Measurements from ENCODE around the gene WDR5. TPM values are rescaled to one million over a fixed set of nuclear protein-coding genes. Genes with fewer than 3 reads are reported as not detected.

WDR5 gene
- total and polyA plus RNA-seq, 9 of the 15 experiments (the other 6 are each of a cell fraction or from before 2014, with no cell fraction given) = 3.0 to 56.8 (median 38.6) TPM

DNA sequence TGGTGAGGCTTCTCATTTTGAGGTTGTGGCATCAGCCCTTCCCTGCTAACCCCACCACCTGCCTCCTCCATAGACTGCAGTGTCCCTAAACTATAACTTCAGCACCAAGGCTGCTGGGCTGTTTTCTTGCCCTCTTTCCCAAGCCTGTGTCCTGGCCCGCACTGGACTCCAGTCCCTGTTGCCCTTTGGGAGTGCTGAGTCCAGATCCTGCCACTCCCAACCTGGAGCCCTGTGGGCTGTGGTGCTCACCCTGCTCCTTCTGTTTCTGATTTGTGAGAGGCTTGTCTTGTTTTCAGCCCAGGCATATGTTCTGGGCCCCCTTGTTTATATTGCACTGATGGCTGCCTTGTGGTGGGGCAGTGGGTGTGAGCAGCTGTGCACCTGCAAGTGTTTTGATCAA, 68.2 kb downstream of the WDR5 start:
- Histone ChIP-seq H3K4me2 (ENCODE audit: insufficient read depth, low read length) (no peak overlapping the region), H2AFZ (ENCODE audit: low read depth, low read length) (no peak overlapping the region), H3K27ac (ENCODE audit: extremely low read depth, low read depth, low read length) (no peak overlapping the region), H3K79me2 (ENCODE audit: control insufficient read depth, insufficient read depth, low read length) (no peaks in the 10 kb centered on the region), H3K4me3 (no peak overlapping the region), H3K9me1 (ENCODE audit: control insufficient read depth, insufficient read depth, low read length) (no peaks in the 10 kb centered on the region), H3K27me3 (ENCODE audit: control insufficient read depth in 2 of 2, insufficient read depth in 2 of 2, low read length in 2 of 2) (peaks cover 6 to 27% of the 10 kb centered on the region in 2 experiments; a peak in 4 of 5 replicates), H3K36me3 (ENCODE audit: control insufficient read depth, insufficient read depth, low read length) (no peaks in the 10 kb centered on the region), H3K9ac (ENCODE audit: insufficient read depth in 1 of 2, low read depth in 2 of 2, low read length in 2 of 2) (no peak overlapping the region), H3K4me1 (replicated peaks in 1 of 2; ENCODE audit: control insufficient read depth in 2 of 2, insufficient read depth in 2 of 2, low read length in 2 of 2) (peaks cover 4% of the 10 kb centered on the region in 2 experiments; a peak in 2 of 5 replicates), H3K9me3 (replicated peaks; ENCODE audit: control insufficient read depth, insufficient read depth, low read depth, low read length) (no peaks in the 10 kb centered on the region), H4K20me1 (replicated peaks; ENCODE audit: control insufficient read depth, insufficient read depth, low read length) (no peaks in the 10 kb centered on the region)
- 0% methylated on average over 1 of the region's 1 CpG for WGBS (ENCODE audit: insufficient coverage, low coverage, missing lambda C conversion rate)
- TF ChIP-seq CREB1 (IDR thresholded peaks at IDR 0.05) = no peak
- no peak for TF ChIP-seq CREB1 (CRISPR knock-in tag; IDR thresholded peaks at IDR 0.05)
- no peak for TF ChIP-seq ZC3H8 (IDR thresholded peaks at IDR 0.05)
- no peak for TF ChIP-seq ZNF778 (CRISPR knock-in tag; IDR thresholded peaks at IDR 0.05)
- TF ChIP-seq, protein P1, sequence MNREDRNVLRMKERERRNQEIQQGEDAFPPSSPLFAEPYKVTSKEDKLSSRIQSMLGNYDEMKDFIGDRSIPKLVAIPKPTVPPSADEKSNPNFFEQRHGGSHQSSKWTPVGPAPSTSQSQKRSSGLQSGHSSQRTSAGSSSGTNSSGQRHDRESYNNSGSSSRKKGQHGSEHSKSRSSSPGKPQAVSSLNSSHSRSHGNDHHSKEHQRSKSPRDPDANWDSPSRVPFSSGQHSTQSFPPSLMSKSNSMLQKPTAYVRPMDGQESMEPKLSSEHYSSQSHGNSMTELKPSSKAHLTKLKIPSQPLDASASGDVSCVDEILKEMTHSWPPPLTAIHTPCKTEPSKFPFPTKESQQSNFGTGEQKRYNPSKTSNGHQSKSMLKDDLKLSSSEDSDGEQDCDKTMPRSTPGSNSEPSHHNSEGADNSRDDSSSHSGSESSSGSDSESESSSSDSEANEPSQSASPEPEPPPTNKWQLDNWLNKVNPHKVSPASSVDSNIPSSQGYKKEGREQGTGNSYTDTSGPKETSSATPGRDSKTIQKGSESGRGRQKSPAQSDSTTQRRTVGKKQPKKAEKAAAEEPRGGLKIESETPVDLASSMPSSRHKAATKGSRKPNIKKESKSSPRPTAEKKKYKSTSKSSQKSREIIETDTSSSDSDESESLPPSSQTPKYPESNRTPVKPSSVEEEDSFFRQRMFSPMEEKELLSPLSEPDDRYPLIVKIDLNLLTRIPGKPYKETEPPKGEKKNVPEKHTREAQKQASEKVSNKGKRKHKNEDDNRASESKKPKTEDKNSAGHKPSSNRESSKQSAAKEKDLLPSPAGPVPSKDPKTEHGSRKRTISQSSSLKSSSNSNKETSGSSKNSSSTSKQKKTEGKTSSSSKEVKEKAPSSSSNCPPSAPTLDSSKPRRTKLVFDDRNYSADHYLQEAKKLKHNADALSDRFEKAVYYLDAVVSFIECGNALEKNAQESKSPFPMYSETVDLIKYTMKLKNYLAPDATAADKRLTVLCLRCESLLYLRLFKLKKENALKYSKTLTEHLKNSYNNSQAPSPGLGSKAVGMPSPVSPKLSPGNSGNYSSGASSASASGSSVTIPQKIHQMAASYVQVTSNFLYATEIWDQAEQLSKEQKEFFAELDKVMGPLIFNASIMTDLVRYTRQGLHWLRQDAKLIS (CRISPR knock-in tag; IDR thresholded peaks at IDR 0.05) = no peak
- TF ChIP-seq ARHGAP35 (IDR thresholded peaks at IDR 0.05; ENCODE audit: partially characterized antibody) = no peak
- no peak for TF ChIP-seq SNIP1 (IDR thresholded peaks at IDR 0.05; ENCODE audit: low read depth)
- no peak for TF ChIP-seq PTRF (tag; IDR thresholded peaks at IDR 0.05)
- CTCF ChIA-PET (ENCODE audit: low intra/inter-chr PET ratio) = no interaction called here
- no peak for FAIRE-seq
- DNase-seq (ENCODE audit: extremely low read depth in 1 of 4, low spot score in 3 of 4) = no peak
- intact Hi-C loops (cut with micrococcal nuclease) = no loop called here
- ATAC-seq = no peak
- POLR2A ChIA-PET = no interaction called here
- in situ Hi-C loops (cut with MboI) = no loop called here
- no TSS peak for BruUV-seq (replicated peaks)

All from K562 (cell line).